Fibroblast of pulmonary artery (primary cell): ENCODE measurements around the gene SENP7.

ENCODE experiments used
- DNase-seq: peaks from one replicate; pipeline ENCODE4 v3.0.0-alpha.2; 2010; ENCODE audit warnings: low read depth
- H3K4me3 ChIP-seq: replicated peaks from 2 replicates; pipeline ENCODE4 v1.5.1; 2011; ENCODE audit warnings: low read depth, mild to moderate bottlenecking, control low read depth, low read length, moderate library complexity
- CTCF ChIP-seq: IDR thresholded peaks from 2 replicates; pipeline ENCODE4 v1.5.1; 2011; ENCODE audit warnings: mild to moderate bottlenecking, control low read depth, low read length, inconsistent platforms; ENCODE audit errors: missing control alignments

SENP7 gene

GRCh38 chr3:101388706-101389105, 124.3 kb downstream of the SENP7 start:
- DNase-seq, result no peak
- no peak for TF ChIP-seq CTCF
- H3K4me3 ChIP-seq, result no peak overlapping the region

GRCh38 chr3:101387351-101387750, 125.7 kb downstream of the SENP7 start:
- DNase-seq, result no peak
- H3K4me3 ChIP-seq, result no peak overlapping the region
- no peak for TF ChIP-seq CTCF

- no peak for TF ChIP-seq CTCF
- no peak for DNase-seq
- no peak overlapping the region for H3K4me3 ChIP-seq
These were observed 128.6 kb downstream of the SENP7 start for GRCh38 chr3:101384426-101384825.

- no peak overlapping the region for H3K4me3 ChIP-seq
- TF ChIP-seq CTCF, result no peak
- DNase-seq, result no peak
These were observed 129.4 kb downstream of the SENP7 start for GRCh38 chr3:101383656-101384055.

- TF ChIP-seq CTCF, result no peak
- H3K4me3 ChIP-seq, result no peak overlapping the region
- DNase-seq, result peak; percentile 17
These were observed 129.8 kb downstream of the SENP7 start for GRCh38 chr3:101383156-101383575.

- DNase-seq, result peak; percentile 58
- TF ChIP-seq CTCF, result peak; percentile 41
- H3K4me3 ChIP-seq, result no peak overlapping the region
These were observed 131.2 kb downstream of the SENP7 start for GRCh38 chr3:101381809-101382208.

- no peak for TF ChIP-seq CTCF
- no peak overlapping the region for H3K4me3 ChIP-seq
- DNase-seq, result no peak
These were observed 133.2 kb downstream of the SENP7 start for GRCh38 chr3:101379658-101380376.
